HG03045 (cell line): ENCODE measurements around the gene AGAP2.
"Not testable (repeated sequence)": the region's sequence is repeated elsewhere in the genome, so short reads cannot be mapped to it uniquely, and the experiment has no call there.

Experiments used
- ATAC-seq: cut with Tn5 transposase; IDR thresholded peaks from one replicate; pipeline ENCODE4 v1.9.1; 2021; ENCODE audit warnings: mild to moderate bottlenecking, moderate library complexity; ENCODE audit not compliant: unreplicated experiment

The AGAP2 gene

GRCh38 chr12:57707250-57707649, 31.3 kb downstream of the AGAP2 start:
- no peak for ATAC-seq

- ATAC-seq = no peak
Measured at GRCh38 chr12:57700317-57700716, 38.2 kb downstream of the AGAP2 start.

- no peak for ATAC-seq
Measured at GRCh38 chr12:57698414-57698813, 40.1 kb downstream of the AGAP2 start.

- ATAC-seq = no peak
Measured at GRCh38 chr12:57697076-57697475, 41.5 kb downstream of the AGAP2 start.

- ATAC-seq = no peak
Measured at GRCh38 chr12:57695770-57696432, 42.6 kb downstream of the AGAP2 start.

GRCh38 chr12:57694459-57695019, 44.0 kb downstream of the AGAP2 start:
- no peak for ATAC-seq

- peak; percentile 98 for ATAC-seq
Measured at GRCh38 chr12:57693659-57694458, 44.7 kb downstream of the AGAP2 start, which contains the start of gene OS9. TSS of gene OS9 (plus strand) at chr12:57694132. CDS start at chr12:57694162, 30 bp downstream.

- no peak for ATAC-seq
Measured at GRCh38 chr12:57693317-57693658, 45.3 kb downstream of the AGAP2 start.

GRCh38 chr12:57692500-57692899, 46.0 kb downstream of the AGAP2 start:
- no peak for ATAC-seq

GRCh38 chr12:57688931-57689330, 49.6 kb downstream of the AGAP2 start:
- ATAC-seq = no peak

GRCh38 chr12:57687862-57688261, 50.7 kb downstream of the AGAP2 start:
- no peak for ATAC-seq

GRCh38 chr12:57679697-57680096, 58.8 kb downstream of the AGAP2 start:
- no peak for ATAC-seq

GRCh38 chr12:57677947-57678346, 60.6 kb downstream of the AGAP2 start:
- not testable (repeated sequence) for ATAC-seq

- ATAC-seq = no peak
Measured at GRCh38 chr12:57674691-57675090, 63.9 kb downstream of the AGAP2 start.
